CD8-positive, alpha-beta memory T cell (primary cell): ENCODE results near the gene ZFP62. TPM values are rescaled to one million over a fixed set of nuclear protein-coding genes. Genes with fewer than 3 reads are reported as not detected.

Source experiments
- CTCF ChIA-PET: fragments of 350-600 bp; sonication (Branson Sonifier 250); formaldehyde crosslinking; loops from one replicate; lab custom pipeline; 2021; ENCODE audit warnings: antibody characterized with exemption; lab: Charles Lee
- POLR2A ChIA-PET: fragments of 350-600 bp; sonication (Branson Sonifier 250); formaldehyde crosslinking; loops from one replicate; lab custom pipeline; 2021; ENCODE audit warnings: antibody characterized with exemption; lab: Charles Lee
- DNase-seq, 5 donors: peaks; one replicate each; pipeline versions ENCODE4 v3.0.0 to v3.0.0-alpha.2; 2020 to 2022; ENCODE audit warnings: mixed read lengths in 1 of 5
- H3K27ac ChIP-seq: one replicate; pipeline ENCODE4 v1.7.0; 2013; ENCODE audit warnings: low read depth, mild to moderate bottlenecking, low read length, moderate library complexity
- H3K27me3 ChIP-seq: 2 replicates; pipeline ENCODE4 v1.7.0; 2013; ENCODE audit warnings: low read length, mild to moderate bottlenecking; ENCODE audit not compliant: insufficient read depth, poor library complexity, severe bottlenecking
- H3K36me3 ChIP-seq: 2 replicates; pipeline ENCODE4 v1.7.0; 2013; ENCODE audit warnings: mild to moderate bottlenecking, low read length, moderate library complexity; ENCODE audit not compliant: insufficient read depth
- H3K4me1 ChIP-seq: 2 replicates; pipeline ENCODE4 v1.7.0; 2013; ENCODE audit warnings: mild to moderate bottlenecking, low read length, moderate library complexity; ENCODE audit not compliant: insufficient read depth
- H3K4me3 ChIP-seq: 2 replicates; pipeline ENCODE4 v1.7.0; 2013; ENCODE audit warnings: mild to moderate bottlenecking, low read length
- H3K9me3 ChIP-seq: 2 replicates; pipeline ENCODE4 v1.7.0; 2013; ENCODE audit warnings: mild to moderate bottlenecking, low read length
- H3K27ac Mint-ChIP-seq, 8 donors: one replicate each; pipeline ENCODE4 v1.8.0; 2020 to 2021; ENCODE audit warnings: mixed read lengths in 8 of 8, mild to moderate bottlenecking in 6 of 8, inconsistent platforms in 3 of 8, moderate library complexity in 3 of 8
- H3K27me3 Mint-ChIP-seq, 2 donors: one replicate each; pipeline ENCODE4 v1.8.0; 2020 to 2021; ENCODE audit warnings: mixed read lengths in 2 of 2, mild to moderate bottlenecking in 1 of 2, moderate library complexity in 1 of 2
- H3K36me3 Mint-ChIP-seq, 3 donors: one replicate each; pipeline ENCODE4 v1.8.0; 2020 to 2021; ENCODE audit warnings: mixed read lengths in 3 of 3, inconsistent platforms in 1 of 3, mild to moderate bottlenecking in 1 of 3
- H3K4me1 Mint-ChIP-seq, 3 donors: one replicate each; pipeline ENCODE4 v1.8.0; 2020 to 2021; ENCODE audit warnings: mixed read lengths in 3 of 3, inconsistent platforms in 1 of 3, mild to moderate bottlenecking in 1 of 3
- H3K4me3 Mint-ChIP-seq, 7 donors: one replicate each; pipeline ENCODE4 v1.8.0; 2020 to 2021; ENCODE audit warnings: mixed read lengths in 7 of 7, mild to moderate bottlenecking in 6 of 7, moderate library complexity in 4 of 7, inconsistent platforms in 2 of 7
- H3K9me3 Mint-ChIP-seq, 5 donors: one replicate each; pipeline ENCODE4 v1.8.0; 2020 to 2022; ENCODE audit warnings: mixed read lengths in 5 of 5, mild to moderate bottlenecking in 3 of 5, moderate library complexity in 2 of 5, inconsistent platforms in 1 of 5
- polyA plus RNA-seq: library from polyadenylated mRNA; unstranded; fragments of 300-500 nt; fragmentation: Illumina TruSeq; gene quantifications from one replicate; pipeline ENCODE4 v1.2.3, GENCODE V29; 2021
- total RNA-seq, 2 experiments: library from RNA; stranded (reverse); gene quantifications; one replicate each; pipeline ENCODE4 v1.2.3, GENCODE V29; 2021

The ZFP62 gene
- total and polyA plus RNA-seq, 3 experiments from 2014 or later = 20.1 to 34.1 (median 27.6) TPM

GRCh38 chr5:180810959-180811622, 50.0 kb downstream of the ZFP62 start:
- Mint-ChIP-seq H3K27ac (peak overlapping the region; percentile 93 to 99 (median 96)), H3K36me3 (peaks cover 0 to 26% (median 4%) of the 10 kb centered on the region in 3 donors), H3K4me3 (peak overlapping the region; percentile 82 to 99 (median 89)), H3K27me3 (no peaks in the 10 kb centered on the region), H3K9me3 (peaks cover 0 to 2% (median 0%) of the 10 kb centered on the region in 5 donors), H3K4me1 (peaks cover 61 to 67% (median 63%) of the 10 kb centered on the region in 3 donors)
- Histone ChIP-seq H3K9me3 (no peaks in the 10 kb centered on the region), H3K4me3 (peak overlapping the region; percentile 87), H3K4me1 (peaks cover 51% of the 10 kb centered on the region), H3K36me3 (no peaks in the 10 kb centered on the region), H3K27ac (peak overlapping the region; percentile 93), H3K27me3 (no peaks in the 10 kb centered on the region)
- POLR2A ChIA-PET = interaction anchor here (0.6 to 6.1 kb wide), 10 partner anchors 9 to 381 kb away, joined by 3 to 108 read pairs (median 3); partner anchors contain the start of genes MGAT1 and ZFP62
- CTCF ChIA-PET = interaction anchor here (0.8 to 2.3 kb wide), 11 partner anchors 10 to 55 kb away, joined by 3 to 22 read pairs (median 4); partner anchors contain the start of gene ZFP62
- DNase-seq = no peak

GRCh38 chr5:180810210-180810958, 50.7 kb downstream of the ZFP62 start:
- Mint-ChIP-seq H3K4me3 (peak overlapping the region; percentile 82 to 99 (median 89)), H3K9me3 (peaks cover 0 to 2% (median 0%) of the 10 kb centered on the region in 5 donors), H3K36me3 (peaks cover 0 to 27% (median 4%) of the 10 kb centered on the region in 3 donors), H3K4me1 (peaks cover 67 to 74% (median 68%) of the 10 kb centered on the region in 3 donors), H3K27me3 (no peaks in the 10 kb centered on the region), H3K27ac (peak overlapping the region; percentile 93 to 100 (median 98))
- H3K4me3 ChIP-seq = peak overlapping the region; percentile 87
- H3K4me1 ChIP-seq = peaks cover 58% of the 10 kb centered on the region
- no peaks in the 10 kb centered on the region for H3K27me3 ChIP-seq
- POLR2A ChIA-PET = interaction anchor here (0.6 to 6.1 kb wide), 13 partner anchors 8 to 434 kb away, joined by 3 to 108 read pairs (median 3); partner anchors contain the start of genes MGAT1, RACK1 and ZFP62
- H3K36me3 ChIP-seq = no peaks in the 10 kb centered on the region
- H3K9me3 ChIP-seq = no peaks in the 10 kb centered on the region
- peak overlapping the region; percentile 93 for H3K27ac ChIP-seq
- DNase-seq = peak; percentile 94 to 98 (median 97)
- CTCF ChIA-PET = interaction anchor here (0.8 to 2.3 kb wide), 10 partner anchors 13 to 517 kb away, joined by 3 to 22 read pairs (median 4); partner anchors contain the start of gene ZFP62

DNA sequence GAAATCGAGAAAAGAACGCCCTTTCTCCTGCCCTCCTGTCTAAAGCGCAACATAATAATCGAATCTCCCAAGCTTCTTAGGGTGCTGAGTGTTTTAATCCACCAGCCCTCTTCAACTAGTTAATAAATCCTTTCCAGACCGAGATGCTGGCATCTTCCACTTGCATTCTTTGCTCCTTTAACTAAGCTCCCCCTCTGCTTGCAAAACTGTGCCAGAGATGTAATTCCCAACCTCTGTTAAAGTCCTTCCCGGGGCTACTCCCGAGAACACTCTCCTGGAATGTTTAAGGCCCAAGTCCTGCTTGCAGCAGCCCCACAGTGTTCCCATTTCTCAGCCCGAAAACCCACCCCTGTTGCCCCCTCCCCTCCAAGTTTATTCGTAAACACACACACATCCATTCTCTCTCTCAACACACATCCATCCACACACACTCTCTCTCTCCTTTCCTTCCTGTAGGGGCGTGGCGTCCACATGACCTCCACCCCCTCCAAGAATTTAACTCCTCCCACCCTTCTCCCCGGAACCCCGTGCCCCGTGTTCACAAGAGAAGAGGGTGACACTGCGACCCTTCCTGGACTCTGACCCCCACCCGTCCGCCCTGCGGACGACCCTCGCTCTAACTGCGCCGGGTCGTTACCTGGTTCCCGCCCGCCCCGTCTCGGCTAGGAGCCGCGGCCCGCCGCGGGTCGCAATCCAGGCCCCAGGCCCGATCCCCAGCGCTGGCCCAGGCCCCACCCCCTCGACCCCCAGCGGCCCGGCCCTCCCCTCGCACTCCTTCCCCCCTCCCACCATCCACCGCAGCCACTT, 51.5 kb downstream of the ZFP62 start:
- H3K27me3 ChIP-seq = no peaks in the 10 kb centered on the region
- ChIA-PET POLR2A (interaction anchor here (0.6 to 6.1 kb wide), 9 partner anchors 7 to 1187 kb away, joined by 3 to 108 read pairs (median 4); partner anchors contain the start of genes HNRNPH1, MGAT1 and ZFP62), CTCF (interaction anchor here (1.0 to 2.3 kb wide), 10 partner anchors 14 to 517 kb away, joined by 3 to 22 read pairs (median 4); partner anchors contain the start of gene ZFP62)
- peaks cover 66% of the 10 kb centered on the region for H3K4me1 ChIP-seq
- Mint-ChIP-seq H3K9me3 (peaks cover 0 to 2% (median 0%) of the 10 kb centered on the region in 5 donors), H3K4me3 (peak overlapping the region; percentile 82 to 99 (median 89)), H3K4me1 (peaks cover 70 to 78% (median 76%) of the 10 kb centered on the region in 3 donors), H3K36me3 (peaks cover 0 to 30% (median 4%) of the 10 kb centered on the region in 3 donors), H3K27me3 (peaks cover 0 to 2% of the 10 kb centered on the region in 2 donors), H3K27ac (peak overlapping the region; percentile 93 to 100 (median 98))
- DNase-seq = peak; percentile 79 to 97 (median 94)
- H3K36me3 ChIP-seq = no peaks in the 10 kb centered on the region
- H3K4me3 ChIP-seq = peak overlapping the region; percentile 87
- no peaks in the 10 kb centered on the region for H3K9me3 ChIP-seq
- H3K27ac ChIP-seq = peak overlapping the region; percentile 93

DNA sequence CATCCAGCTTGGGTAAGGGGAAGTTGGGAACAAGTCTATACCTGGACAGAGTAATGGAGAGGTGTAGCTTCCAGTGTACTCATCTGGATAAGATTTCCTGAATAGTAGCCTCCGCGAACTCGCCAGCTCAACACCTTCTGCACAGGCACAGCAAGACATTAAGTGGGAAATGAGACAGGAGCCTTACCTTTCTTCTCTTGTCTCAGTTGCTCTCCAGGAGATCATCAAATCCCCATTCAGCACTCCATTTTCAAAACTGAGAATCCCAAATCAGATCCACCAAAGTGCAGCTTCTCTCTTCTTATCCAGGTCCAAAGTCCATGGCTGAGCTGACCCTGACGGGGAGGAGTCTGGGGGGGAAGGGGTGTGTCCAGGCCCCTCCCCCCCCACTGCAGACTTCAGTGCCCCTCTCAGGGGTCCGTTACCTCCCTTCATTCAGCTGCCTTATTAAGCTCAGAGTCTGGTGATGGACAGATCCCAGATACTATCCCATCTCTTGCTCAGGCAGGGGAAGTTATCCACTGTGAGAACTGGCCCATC, 52.5 kb downstream of the ZFP62 start:
- Histone ChIP-seq H3K27ac (peak overlapping the region; percentile 93), H3K4me3 (peak overlapping the region; percentile 87), H3K9me3 (no peaks in the 10 kb centered on the region), H3K4me1 (peaks cover 70% of the 10 kb centered on the region), H3K36me3 (no peaks in the 10 kb centered on the region), H3K27me3 (no peaks in the 10 kb centered on the region)
- DNase-seq = no peak
- ChIA-PET POLR2A (interaction anchor here (0.8 to 6.1 kb wide), 3 partner anchors 23 to 1186 kb away, joined by 4 to 108 read pairs (median 4); partner anchors contain the start of genes HNRNPH1 and ZFP62), CTCF (interaction anchor here (1.0 to 2.0 kb wide), 2 partner anchors 24 to 52 kb away, joined by 3 to 6 read pairs; no protein-coding TSS in a partner anchor)
- Mint-ChIP-seq H3K27ac (peak overlapping the region; percentile 89 to 100 (median 95)), H3K9me3 (peaks cover 0 to 2% (median 0%) of the 10 kb centered on the region in 5 donors), H3K4me3 (peak overlapping the region; percentile 82 to 99 (median 89)), H3K36me3 (peaks cover 0 to 34% (median 4%) of the 10 kb centered on the region in 3 donors), H3K27me3 (peaks cover 0 to 2% of the 10 kb centered on the region in 2 donors), H3K4me1 (peaks cover 75 to 79% (median 79%) of the 10 kb centered on the region in 3 donors)

- peak overlapping the region; percentile 89 to 100 (median 94) for H3K27ac Mint-ChIP-seq
- CTCF ChIA-PET = interaction anchor here (1.0 to 2.0 kb wide), 3 partner anchors 23 to 52 kb away, joined by 3 to 6 read pairs (median 3); no protein-coding TSS in a partner anchor
- peaks cover 70 to 72% (median 72%) of the 10 kb centered on the region in 3 donors for H3K4me1 Mint-ChIP-seq
These were observed 53.2 kb downstream of the ZFP62 start for GRCh38 chr5:180807654-180808414.

DNA sequence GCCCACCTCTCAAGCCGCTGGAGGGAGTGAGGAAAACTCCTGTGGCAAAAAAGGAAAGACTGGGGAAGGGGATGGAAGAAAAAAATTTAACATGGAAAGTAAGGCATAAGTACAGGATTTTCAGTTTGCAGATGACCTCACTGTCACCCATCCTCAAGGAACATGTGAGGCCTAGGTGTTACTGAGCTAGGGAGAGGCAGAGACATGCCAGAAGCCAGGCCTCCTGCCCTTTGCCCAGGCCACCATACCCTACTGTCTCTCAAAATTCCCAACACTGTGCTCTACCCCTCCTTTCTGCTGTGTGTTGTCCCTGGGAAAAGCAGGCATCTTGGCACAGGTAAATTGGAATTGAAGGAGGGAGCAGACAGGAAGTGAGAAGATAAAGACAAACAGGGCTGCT, 54.0 kb downstream of the ZFP62 start:
- Mint-ChIP-seq H3K27ac (peak overlapping the region; percentile 89 to 100 (median 93)), H3K9me3 (peaks cover 0 to 2% (median 0%) of the 10 kb centered on the region in 5 donors), H3K4me3 (peak overlapping the region; percentile 82 to 99 (median 89)), H3K27me3 (peaks cover 0 to 2% of the 10 kb centered on the region in 2 donors), H3K36me3 (peaks cover 0 to 40% (median 4%) of the 10 kb centered on the region in 3 donors), H3K4me1 (peaks cover 67 to 72% (median 67%) of the 10 kb centered on the region in 3 donors)
- Histone ChIP-seq H3K27me3 (no peaks in the 10 kb centered on the region), H3K27ac (peak overlapping the region; percentile 93), H3K9me3 (no peaks in the 10 kb centered on the region), H3K4me3 (peak overlapping the region; percentile 87), H3K36me3 (no peaks in the 10 kb centered on the region), H3K4me1 (peaks cover 66% of the 10 kb centered on the region)
- ChIA-PET CTCF (interaction anchor here (1.3 kb wide), 1 partner anchor 24 kb away, joined by 3 read pairs; no protein-coding TSS in a partner anchor), POLR2A (no interaction called here)
- DNase-seq = no peak

More at GRCh38 chr5:180807654-180808414, 53.2 kb downstream of the ZFP62 start:
- Mint-ChIP-seq H3K27me3 (peaks cover 0 to 2% of the 10 kb centered on the region in 2 donors), H3K4me3 (peak overlapping the region; percentile 82 to 99 (median 89)), H3K36me3 (peaks cover 0 to 38% (median 4%) of the 10 kb centered on the region in 3 donors), H3K9me3 (peaks cover 0 to 2% (median 0%) of the 10 kb centered on the region in 5 donors)
- no peaks in the 10 kb centered on the region for H3K27me3 ChIP-seq
- peak overlapping the region; percentile 93 for H3K27ac ChIP-seq
- no peaks in the 10 kb centered on the region for H3K9me3 ChIP-seq
- peaks cover 66% of the 10 kb centered on the region for H3K4me1 ChIP-seq
- POLR2A ChIA-PET = interaction anchor here (1.4 to 6.1 kb wide), 2 partner anchors 23 to 1185 kb away, joined by 4 to 108 read pairs; partner anchors contain the start of gene HNRNPH1
- no peaks in the 10 kb centered on the region for H3K36me3 ChIP-seq
- DNase-seq = no peak
- peak overlapping the region; percentile 87 for H3K4me3 ChIP-seq
